Fibroblast of skin of right biceps (primary cell): Measurements from ENCODE around the gene FUNDC2.
A peak's percentile ranks its signal among the peaks of the same experiment; 100 is the strongest.
"Not testable (repeated sequence)": the region's sequence is repeated elsewhere in the genome, so short reads cannot be mapped to it uniquely, and the experiment has no call there.

Source experiments
- DNase-seq: peaks from one replicate; pipeline ENCODE4 v3.0.0-alpha.2; 2013

Gene FUNDC2

GRCh38 chrX:155026727-155027508 is at the start of gene FUNDC2:
Gene FUNDC2, plus strand, starts transcription at chrX:155026844. Its CDS starts 95 bp downstream, at chrX:155026939.
- peak; percentile 92 for DNase-seq

GRCh38 chrX:154979629-154980028 is 47.0 kb upstream of the FUNDC2 start:
- no peak for DNase-seq

- DNase-seq: peak; percentile 60
Measured at GRCh38 chrX:154980330-154981115, 46.1 kb upstream of the FUNDC2 start.

GRCh38 chrX:154981116-154981411 is 45.6 kb upstream of the FUNDC2 start:
- DNase-seq: no peak

GRCh38 chrX:154986826-154987575 is 39.6 kb upstream of the FUNDC2 start:
- DNase-seq: no peak

GRCh38 chrX:154987940-154988339 is 38.7 kb upstream of the FUNDC2 start:
- no peak for DNase-seq

- no peak for DNase-seq
Measured at GRCh38 chrX:154988719-154989118, 37.9 kb upstream of the FUNDC2 start.

- DNase-seq: no peak
Measured at GRCh38 chrX:154990496-154990895, 36.1 kb upstream of the FUNDC2 start.

- no peak for DNase-seq
Measured at GRCh38 chrX:154991039-154991438, 35.6 kb upstream of the FUNDC2 start.

GRCh38 chrX:154991476-154991875 is 35.2 kb upstream of the FUNDC2 start:
- DNase-seq: no peak

- DNase-seq: no peak
Measured at GRCh38 chrX:154998204-154998880, 28.3 kb upstream of the FUNDC2 start.

GRCh38 chrX:155000841-155001240 is 25.8 kb upstream of the FUNDC2 start:
- DNase-seq: no peak

- no peak for DNase-seq
Measured at GRCh38 chrX:155001873-155002272, 24.8 kb upstream of the FUNDC2 start.

- no peak for DNase-seq
Measured at GRCh38 chrX:155005190-155005589, 21.5 kb upstream of the FUNDC2 start.

- not testable (repeated sequence) for DNase-seq
Measured at GRCh38 chrX:155006379-155006778, 20.3 kb upstream of the FUNDC2 start.

GRCh38 chrX:155006913-155007671 is 19.6 kb upstream of the FUNDC2 start:
- DNase-seq: not testable (repeated sequence)

GRCh38 chrX:155008578-155008977 is 18.1 kb upstream of the FUNDC2 start:
- DNase-seq: not testable (repeated sequence)

- no peak for DNase-seq
Measured at GRCh38 chrX:155009994-155010472, 16.6 kb upstream of the FUNDC2 start.

- DNase-seq: no peak
Measured at GRCh38 chrX:155020591-155020990, 6.1 kb upstream of the FUNDC2 start.

- no peak for DNase-seq
Measured at GRCh38 chrX:155022585-155022984, 4.1 kb upstream of the FUNDC2 start, which contains the start of gene F8. Gene F8, minus strand, starts transcription at chrX:155022723. Its CDS starts 171 bp downstream, at chrX:155022552.

GRCh38 chrX:155023907-155024833 is 2.5 kb upstream of the FUNDC2 start:
- no peak for DNase-seq
